Measurements from ENCODE around the gene CDT1.
A peak's percentile ranks its signal among the peaks of the same experiment; 100 is the strongest.

CDT1 gene

DNA sequence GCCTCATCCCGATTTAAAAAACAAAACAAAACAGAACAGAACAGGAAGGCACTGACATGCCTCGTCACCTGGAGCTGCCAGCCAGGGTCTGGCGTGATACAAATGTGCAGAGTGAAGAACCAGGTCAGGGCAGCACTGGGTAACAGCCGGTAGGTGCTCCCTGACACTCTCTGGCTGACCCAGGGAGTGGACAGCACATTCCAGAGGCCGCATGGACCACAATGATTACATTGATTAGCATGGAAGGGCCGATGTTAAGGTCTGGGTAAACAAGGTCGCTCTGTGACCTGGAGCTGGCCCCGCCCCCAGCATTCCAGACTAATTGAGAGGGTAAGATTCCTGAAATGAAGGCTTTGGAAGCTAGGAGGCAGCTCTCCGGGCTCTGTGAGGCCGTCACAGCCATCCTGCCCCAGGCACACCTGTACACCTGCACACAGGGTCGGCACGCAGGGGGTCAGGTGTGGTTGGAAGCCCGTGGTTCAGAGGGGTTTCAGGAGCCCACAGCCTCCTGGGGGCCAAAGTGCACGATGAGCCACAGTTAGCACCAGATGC is 40.0 kb upstream of the CDT1 start:
- H3K36me3 ChIP-seq: peaks cover 6 to 64% (median 32%) of the 10 kb centered on the region in 11 experiments; a peak in 20 of 22 replicates
- TF ChIP-seq Cebpa-rat (IDR thresholded peaks at IDR 0.05): no peak
- H3K27ac ChIP-seq: no peak overlapping the region

GRCh38 chr16:88764080-88764479 is 39.5 kb upstream of the CDT1 start:
- Histone ChIP-seq H4K20me1 (peaks cover 98 to 100% (median 99%) of the 10 kb centered on the region in 11 experiments), H3K27ac (no peak overlapping the region), H3K4me2 (peak overlapping the region in 6 of 11 experiments; percentile 7 to 45 (median 34); a peak in 8 of 22 replicates), H3K36me3 (peaks cover 6 to 59% (median 30%) of the 10 kb centered on the region in 11 experiments; a peak in 20 of 22 replicates), H3K4me3 (no peak overlapping the region), H3K9ac (no peak overlapping the region), H3K27me3 (no peaks in the 10 kb centered on the region), H3K4me1 (peaks cover 70 to 97% (median 92%) of the 10 kb centered on the region in 10 experiments), H3K9me3 (replicated peaks in 1 of 11) (no peaks in the 10 kb centered on the region; a peak in 1 of 22 replicates)
- TF ChIP-seq Cebpa-rat (IDR thresholded peaks at IDR 0.05): no peak

More for the DNA sequence above, 40.0 kb upstream of the CDT1 start:
- Histone ChIP-seq H3K4me3 (no peak overlapping the region), H3K9ac (no peak overlapping the region), H3K4me2 (peak overlapping the region in 7 of 11 experiments; percentile 2 to 45 (median 25); a peak in 7 of 22 replicates), H4K20me1 (peaks cover 98 to 100% (median 99%) of the 10 kb centered on the region in 11 experiments), H3K27me3 (no peaks in the 10 kb centered on the region), H3K9me3 (replicated peaks in 1 of 11) (peaks cover 0 to 4% (median 0%) of the 10 kb centered on the region in 11 experiments; a peak in 2 of 22 replicates), H3K4me1 (peaks cover 70 to 97% (median 92%) of the 10 kb centered on the region in 10 experiments)

- Histone ChIP-seq H3K36me3 (peaks cover 6 to 58% (median 30%) of the 10 kb centered on the region in 11 experiments; a peak in 20 of 22 replicates), H3K4me1 (peaks cover 69 to 97% (median 92%) of the 10 kb centered on the region in 10 experiments), H3K9me3 (replicated peaks in 1 of 11) (no peaks in the 10 kb centered on the region), H3K4me2 (peak overlapping the region in 6 of 11 experiments; percentile 17 to 92 (median 30); a peak in 10 of 22 replicates), H3K4me3 (no peak overlapping the region), H3K9ac (no peak overlapping the region), H4K20me1 (peaks cover 97 to 100% (median 99%) of the 10 kb centered on the region in 11 experiments), H3K27me3 (no peaks in the 10 kb centered on the region), H3K27ac (no peak overlapping the region)
- TF ChIP-seq Cebpa-rat (IDR thresholded peaks at IDR 0.05): no peak
Measured at GRCh38 chr16:88764913-88765349, 38.7 kb upstream of the CDT1 start.

DNA sequence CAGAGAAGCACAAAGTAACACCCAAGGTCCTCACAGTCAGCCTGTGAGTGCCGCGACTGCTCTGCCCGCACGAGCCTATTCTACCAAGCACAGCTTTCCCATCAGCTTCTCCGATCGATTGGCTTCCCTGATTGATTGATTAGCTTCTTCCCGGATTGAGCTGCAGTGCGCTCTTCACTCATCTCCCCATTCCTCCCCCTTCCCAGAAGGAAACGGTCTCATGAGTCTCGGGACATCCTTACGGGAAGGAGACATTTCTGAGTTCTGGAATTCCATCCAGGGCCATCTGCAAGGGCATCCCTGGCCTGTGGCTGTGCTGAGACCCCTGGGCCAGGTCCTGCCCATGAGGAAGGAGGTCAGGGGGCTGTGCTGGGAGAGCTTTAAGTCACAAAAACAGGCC is 36.6 kb upstream of the CDT1 start:
- H3K4me3 ChIP-seq: peak overlapping the region in 3 of 10 experiments; percentile 3 to 32 (median 26); a peak in 2 of 20 replicates
- no peaks in the 10 kb centered on the region for H3K27me3 ChIP-seq
- peak overlapping the region in 6 of 11 experiments; percentile 9 to 96 (median 54); a peak in 7 of 22 replicates for H3K27ac ChIP-seq
- peak overlapping the region; percentile 89 to 100 (median 98) for H3K4me2 ChIP-seq
- H3K36me3 ChIP-seq: peaks cover 6 to 44% (median 27%) of the 10 kb centered on the region in 11 experiments; a peak in 20 of 22 replicates
- H3K4me1 ChIP-seq: peaks cover 71 to 98% (median 97%) of the 10 kb centered on the region in 10 experiments
- no peaks in the 10 kb centered on the region for H3K9me3 ChIP-seq (replicated peaks in 1 of 11)
- peaks cover 97 to 100% (median 100%) of the 10 kb centered on the region in 11 experiments for H4K20me1 ChIP-seq
- no peak for TF ChIP-seq Cebpa-rat (IDR thresholded peaks at IDR 0.05)
- H3K9ac ChIP-seq: peak overlapping the region in 9 of 11 experiments; percentile 45 to 72 (median 57); a peak in 13 of 22 replicates

- H3K27ac ChIP-seq: peak overlapping the region in 8 of 11 experiments; percentile 37 to 96 (median 54); a peak in 16 of 22 replicates
- TF ChIP-seq Cebpa-rat (IDR thresholded peaks at IDR 0.05): no peak
- peak overlapping the region; percentile 16 to 72 (median 55); a peak in 18 of 22 replicates for H3K9ac ChIP-seq
- peaks cover 97 to 100% (median 100%) of the 10 kb centered on the region in 11 experiments for H4K20me1 ChIP-seq
- H3K36me3 ChIP-seq: peaks cover 6 to 38% (median 27%) of the 10 kb centered on the region in 11 experiments; a peak in 20 of 22 replicates
- no peaks in the 10 kb centered on the region for H3K9me3 ChIP-seq (replicated peaks in 1 of 11)
- H3K4me1 ChIP-seq: peaks cover 71 to 99% (median 98%) of the 10 kb centered on the region in 10 experiments
- H3K4me3 ChIP-seq: peak overlapping the region in 5 of 10 experiments; percentile 3 to 35 (median 26); a peak in 6 of 20 replicates
- H3K4me2 ChIP-seq: peak overlapping the region; percentile 89 to 100 (median 98)
- no peaks in the 10 kb centered on the region for H3K27me3 ChIP-seq
Measured at GRCh38 chr16:88767546-88768070, 36.0 kb upstream of the CDT1 start.

DNA sequence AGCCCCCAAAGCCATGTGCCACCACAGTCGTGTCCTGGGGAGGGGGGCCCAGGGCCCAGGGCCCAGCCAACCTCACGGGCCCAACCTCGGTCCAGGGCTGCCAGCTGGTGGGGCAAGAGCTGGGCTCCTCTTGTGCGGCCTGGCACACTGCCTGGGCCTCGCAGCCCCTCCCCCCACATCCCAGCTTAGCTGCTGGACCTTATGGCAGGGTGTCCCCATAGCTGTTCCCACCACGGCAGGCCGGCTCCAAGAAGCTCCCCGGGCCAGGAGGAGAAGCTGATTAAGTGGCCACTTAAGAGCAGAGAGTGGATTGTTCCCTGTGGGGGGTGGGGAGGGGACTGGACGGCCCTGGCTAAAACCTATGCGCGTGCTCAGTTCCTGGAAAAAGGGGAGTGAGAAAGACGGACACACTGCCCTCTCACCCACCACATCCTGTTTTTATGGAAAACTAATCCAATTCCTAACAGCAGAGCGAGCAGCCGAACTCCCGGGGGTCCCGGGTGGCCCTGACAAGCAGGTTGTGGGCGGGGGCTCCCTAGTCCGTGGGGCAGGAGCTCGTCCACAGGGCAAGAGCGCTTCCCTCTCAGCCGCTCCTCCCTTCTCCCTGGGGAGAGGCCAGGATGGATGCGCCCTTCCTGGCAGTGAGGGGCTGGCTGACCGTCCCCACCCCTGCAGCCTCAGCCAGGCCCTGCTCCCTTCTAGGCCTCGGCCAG is 35.4 kb upstream of the CDT1 start:
- Histone ChIP-seq H3K27ac (peak overlapping the region in 8 of 11 experiments; percentile 37 to 96 (median 54); a peak in 16 of 22 replicates), H3K9ac (peak overlapping the region; percentile 16 to 72 (median 55); a peak in 18 of 22 replicates), H3K36me3 (peaks cover 6 to 32% (median 21%) of the 10 kb centered on the region in 11 experiments; a peak in 20 of 22 replicates), H3K4me1 (peaks cover 73 to 100% (median 98%) of the 10 kb centered on the region in 10 experiments), H3K4me3 (peak overlapping the region in 5 of 10 experiments; percentile 1 to 35 (median 24); a peak in 6 of 20 replicates), H4K20me1 (peaks cover 97 to 100% (median 100%) of the 10 kb centered on the region in 11 experiments), H3K27me3 (no peaks in the 10 kb centered on the region), H3K4me2 (peak overlapping the region; percentile 89 to 100 (median 98)), H3K9me3 (replicated peaks in 1 of 11) (no peaks in the 10 kb centered on the region)
- no peak for TF ChIP-seq Cebpa-rat (IDR thresholded peaks at IDR 0.05)

GRCh38 chr16:88769617-88770460 is 33.8 kb upstream of the CDT1 start:
- H3K4me1 ChIP-seq: peaks cover 89 to 100% (median 99%) of the 10 kb centered on the region in 10 experiments
- no peaks in the 10 kb centered on the region for H3K27me3 ChIP-seq
- H3K9ac ChIP-seq: peak overlapping the region; percentile 29 to 85 (median 74); a peak in 20 of 22 replicates
- peaks cover 97 to 100% (median 100%) of the 10 kb centered on the region in 11 experiments for H4K20me1 ChIP-seq
- peaks cover 0 to 19% (median 7%) of the 10 kb centered on the region in 11 experiments; a peak in 9 of 22 replicates for H3K36me3 ChIP-seq
- peak overlapping the region in 9 of 11 experiments; percentile 38 to 96 (median 83); a peak in 17 of 22 replicates for H3K27ac ChIP-seq
- peak overlapping the region; percentile 13 to 62 (median 48); a peak in 17 of 20 replicates for H3K4me3 ChIP-seq
- peak overlapping the region; percentile 89 to 100 (median 98) for H3K4me2 ChIP-seq
- no peaks in the 10 kb centered on the region for H3K9me3 ChIP-seq (replicated peaks in 1 of 11)
- no peak for TF ChIP-seq Cebpa-rat (IDR thresholded peaks at IDR 0.05)

All from BLaER1 treated with 17β-estradiol and CSF1 and Interleukin-3, amounts not matched to agents 10 nM and 100 nM (cell line).